ENCODE measurements around the gene LETM1.

LETM1 gene

GRCh38 chr4:1834047-1834775, 21.7 kb downstream of the LETM1 start:
- peak overlapping the region; percentile 5 to 73 (median 48); a peak in 19 of 22 replicates for H3K9ac ChIP-seq
- no peaks in the 10 kb centered on the region for H3K27me3 ChIP-seq
- H3K36me3 ChIP-seq, result peaks cover 48 to 80% (median 63%) of the 10 kb centered on the region in 11 experiments
- peak overlapping the region in 10 of 11 experiments; percentile 8 to 79 (median 71); a peak in 18 of 22 replicates for H3K27ac ChIP-seq
- H3K4me3 ChIP-seq, result peak overlapping the region in 4 of 10 experiments; percentile 16 to 39 (median 32); a peak in 8 of 20 replicates
- peaks cover 52 to 85% (median 75%) of the 10 kb centered on the region in 10 experiments for H3K4me1 ChIP-seq
- peak overlapping the region; percentile 73 to 98 (median 91) for H3K4me2 ChIP-seq
- peaks cover 31 to 100% (median 83%) of the 10 kb centered on the region in 11 experiments; a peak in 21 of 22 replicates for H4K20me1 ChIP-seq
- TF ChIP-seq Cebpa-rat (IDR thresholded peaks at IDR 0.05), result no peak
- no peaks in the 10 kb centered on the region for H3K9me3 ChIP-seq (replicated peaks in 1 of 11)

DNA sequence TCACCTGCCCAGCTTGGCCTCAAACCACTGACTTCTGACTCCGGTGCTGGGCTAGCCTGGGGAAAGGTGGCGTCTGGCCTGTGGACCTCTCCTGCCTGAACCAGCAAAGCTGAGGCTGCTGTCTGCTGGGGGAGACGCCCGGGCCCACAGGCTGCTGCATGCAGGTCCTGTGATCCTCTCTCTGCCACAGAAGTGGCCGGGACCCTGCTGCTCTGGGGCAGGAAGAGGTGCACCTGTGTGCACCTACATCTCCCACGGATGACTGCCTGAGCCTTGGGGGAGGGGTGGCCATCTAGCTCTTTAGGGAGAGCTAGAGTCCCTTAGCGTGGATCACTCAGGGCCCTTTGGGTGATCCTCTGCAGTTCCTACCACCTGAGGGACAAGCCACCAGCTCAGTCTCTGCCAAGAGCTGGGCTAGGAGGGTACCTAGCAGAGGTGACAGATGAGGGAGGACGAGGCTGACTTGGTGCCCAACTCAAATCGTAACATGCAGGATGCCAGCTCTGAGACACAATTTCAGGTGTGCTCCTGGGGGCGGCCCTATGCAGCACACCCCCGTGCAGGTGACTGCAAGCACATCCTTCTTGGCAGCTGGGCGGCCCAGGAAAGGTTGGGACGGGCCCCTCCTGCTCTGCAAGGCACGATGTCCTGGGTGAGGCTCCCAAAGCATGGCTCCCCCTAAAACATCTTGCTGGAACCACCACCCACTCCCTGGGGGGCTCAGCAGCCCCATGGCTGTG, 22.5 kb downstream of the LETM1 start:
- H3K9me3 ChIP-seq (replicated peaks in 1 of 11), result no peaks in the 10 kb centered on the region
- peak overlapping the region in 8 of 10 experiments; percentile 7 to 43 (median 27); a peak in 11 of 20 replicates for H3K4me3 ChIP-seq
- peaks cover 41 to 73% (median 55%) of the 10 kb centered on the region in 11 experiments for H3K36me3 ChIP-seq
- peak overlapping the region; percentile 73 to 98 (median 91) for H3K4me2 ChIP-seq
- no peaks in the 10 kb centered on the region for H3K27me3 ChIP-seq
- H3K4me1 ChIP-seq, result peaks cover 52 to 78% (median 69%) of the 10 kb centered on the region in 10 experiments
- H3K27ac ChIP-seq, result peak overlapping the region in 10 of 11 experiments; percentile 8 to 79 (median 71); a peak in 18 of 22 replicates
- H3K9ac ChIP-seq, result peak overlapping the region; percentile 5 to 73 (median 48); a peak in 19 of 22 replicates
- TF ChIP-seq Cebpa-rat (IDR thresholded peaks at IDR 0.05), result no peak
- H4K20me1 ChIP-seq, result peaks cover 29 to 93% (median 77%) of the 10 kb centered on the region in 11 experiments; a peak in 21 of 22 replicates

DNA sequence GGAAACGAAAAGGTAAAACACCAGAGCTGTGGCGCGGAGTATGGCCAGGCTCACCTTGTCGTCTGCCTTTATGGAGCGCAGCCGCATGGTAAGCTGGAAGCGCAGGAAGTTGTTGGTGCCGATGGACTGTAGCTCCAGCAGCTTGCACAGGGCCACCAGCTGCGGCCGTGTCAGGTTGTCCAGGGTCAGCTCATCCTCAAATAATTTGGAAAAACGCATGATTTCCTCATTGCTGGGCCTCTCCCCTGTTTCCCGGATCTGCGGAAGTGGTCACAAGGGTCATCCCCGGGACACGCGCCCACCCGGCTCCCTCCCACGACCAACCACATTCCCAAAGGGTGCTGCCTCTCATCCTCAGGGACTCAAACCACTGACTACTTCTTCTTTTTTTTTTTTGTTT, 23.3 kb downstream of the LETM1 start:
- TF ChIP-seq Cebpa-rat (IDR thresholded peaks at IDR 0.05), result no peak; a peak in 1 of 22 replicates
- Histone ChIP-seq H3K27ac (peak overlapping the region in 9 of 11 experiments; percentile 41 to 79 (median 75); a peak in 18 of 22 replicates), H3K36me3 (peaks cover 33 to 66% (median 47%) of the 10 kb centered on the region in 11 experiments), H3K27me3 (no peaks in the 10 kb centered on the region), H4K20me1 (peaks cover 29 to 85% (median 74%) of the 10 kb centered on the region in 11 experiments; a peak in 21 of 22 replicates), H3K9me3 (replicated peaks in 1 of 11) (no peaks in the 10 kb centered on the region), H3K4me1 (peaks cover 52 to 73% (median 68%) of the 10 kb centered on the region in 10 experiments), H3K4me2 (peak overlapping the region; percentile 73 to 98 (median 91)), H3K4me3 (peak overlapping the region in 4 of 10 experiments; percentile 13 to 43 (median 35); a peak in 7 of 20 replicates), H3K9ac (peak overlapping the region in 8 of 11 experiments; percentile 4 to 63 (median 34); a peak in 12 of 22 replicates)

GRCh38 chr4:1831331-1831730, 24.6 kb downstream of the LETM1 start:
- peak overlapping the region in 3 of 10 experiments; percentile 4 to 27 (median 25); a peak in 3 of 20 replicates for H3K4me3 ChIP-seq
- peak overlapping the region; percentile 73 to 98 (median 91) for H3K4me2 ChIP-seq
- H3K36me3 ChIP-seq, result peaks cover 30 to 59% (median 41%) of the 10 kb centered on the region in 11 experiments
- peaks cover 29 to 79% (median 64%) of the 10 kb centered on the region in 11 experiments; a peak in 21 of 22 replicates for H4K20me1 ChIP-seq
- H3K27ac ChIP-seq, result peak overlapping the region in 9 of 11 experiments; percentile 29 to 79 (median 67); a peak in 17 of 22 replicates
- no peak for TF ChIP-seq Cebpa-rat (IDR thresholded peaks at IDR 0.05)
- H3K4me1 ChIP-seq, result peaks cover 52 to 71% (median 68%) of the 10 kb centered on the region in 10 experiments
- no peaks in the 10 kb centered on the region for H3K9me3 ChIP-seq (replicated peaks in 1 of 11)
- H3K9ac ChIP-seq, result peak overlapping the region in 7 of 11 experiments; percentile 4 to 63 (median 50); a peak in 9 of 22 replicates
- no peaks in the 10 kb centered on the region for H3K27me3 ChIP-seq

DNA sequence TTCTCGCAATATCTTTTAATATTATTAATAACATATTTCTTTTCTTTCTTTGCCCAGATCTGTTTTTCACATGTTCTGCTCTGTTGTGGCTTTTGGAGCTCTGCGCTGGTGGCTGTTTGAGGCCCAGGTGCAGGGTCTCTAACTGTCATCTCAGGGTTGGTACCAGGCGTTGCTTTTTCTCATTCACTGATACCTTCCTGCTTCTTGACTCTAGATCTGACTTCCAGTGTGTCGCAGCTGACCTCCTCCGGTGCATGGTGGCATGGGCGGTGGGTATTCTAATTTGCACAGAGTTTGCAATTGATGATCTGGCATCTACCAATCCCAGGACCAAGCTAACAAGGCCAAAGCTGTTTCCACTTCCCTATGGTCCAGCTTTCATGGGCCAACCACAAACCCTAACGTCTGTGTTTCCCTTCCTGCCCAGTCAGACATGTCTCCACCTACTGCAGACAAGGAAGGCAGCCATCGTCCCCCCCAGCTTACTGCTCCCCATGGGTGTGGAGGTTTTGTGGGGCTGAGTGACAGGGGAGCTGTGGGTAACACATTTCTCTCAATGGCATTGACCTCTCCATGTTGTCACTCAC, 25.2 kb downstream of the LETM1 start:
- Histone ChIP-seq H3K27me3 (no peaks in the 10 kb centered on the region), H3K27ac (peak overlapping the region in 9 of 11 experiments; percentile 29 to 79 (median 67); a peak in 18 of 22 replicates), H3K4me1 (peaks cover 52 to 66% (median 65%) of the 10 kb centered on the region in 10 experiments), H4K20me1 (peaks cover 29 to 79% (median 64%) of the 10 kb centered on the region in 11 experiments; a peak in 21 of 22 replicates), H3K9me3 (replicated peaks in 1 of 11) (no peaks in the 10 kb centered on the region), H3K36me3 (peaks cover 30 to 59% (median 41%) of the 10 kb centered on the region in 11 experiments), H3K4me3 (peak overlapping the region in 3 of 10 experiments; percentile 13 to 27 (median 25); a peak in 2 of 20 replicates), H3K9ac (peak overlapping the region in 8 of 11 experiments; percentile 10 to 63 (median 50); a peak in 12 of 22 replicates), H3K4me2 (peak overlapping the region; percentile 73 to 98 (median 91))
- TF ChIP-seq Cebpa-rat (IDR thresholded peaks at IDR 0.05), result no peak

DNA sequence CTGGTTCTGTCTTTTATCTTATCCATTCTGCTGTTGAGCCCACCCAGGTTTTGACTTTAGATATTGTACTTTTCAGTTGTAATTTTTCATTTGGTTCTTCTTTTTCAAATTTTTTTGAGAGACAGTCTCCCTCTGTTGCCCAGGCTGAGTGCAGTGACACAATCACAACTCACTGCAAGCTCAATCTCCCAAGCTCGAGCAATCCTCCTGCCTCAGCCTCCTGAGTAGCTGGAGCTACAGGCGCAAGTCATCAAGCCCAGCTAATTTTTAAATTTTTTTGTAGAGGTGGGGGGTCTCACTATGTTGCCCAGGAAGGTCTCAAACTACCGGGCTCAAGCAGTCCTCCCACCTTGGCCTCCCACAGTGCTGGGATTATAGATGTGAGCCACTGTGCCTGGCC, 25.7 kb downstream of the LETM1 start:
- Histone ChIP-seq H3K27ac (peak overlapping the region in 9 of 11 experiments; percentile 11 to 79 (median 66); a peak in 14 of 22 replicates), H3K4me1 (peaks cover 52 to 60% (median 60%) of the 10 kb centered on the region in 10 experiments)
- TF ChIP-seq Cebpa-rat (IDR thresholded peaks at IDR 0.05), result no peak

DNA sequence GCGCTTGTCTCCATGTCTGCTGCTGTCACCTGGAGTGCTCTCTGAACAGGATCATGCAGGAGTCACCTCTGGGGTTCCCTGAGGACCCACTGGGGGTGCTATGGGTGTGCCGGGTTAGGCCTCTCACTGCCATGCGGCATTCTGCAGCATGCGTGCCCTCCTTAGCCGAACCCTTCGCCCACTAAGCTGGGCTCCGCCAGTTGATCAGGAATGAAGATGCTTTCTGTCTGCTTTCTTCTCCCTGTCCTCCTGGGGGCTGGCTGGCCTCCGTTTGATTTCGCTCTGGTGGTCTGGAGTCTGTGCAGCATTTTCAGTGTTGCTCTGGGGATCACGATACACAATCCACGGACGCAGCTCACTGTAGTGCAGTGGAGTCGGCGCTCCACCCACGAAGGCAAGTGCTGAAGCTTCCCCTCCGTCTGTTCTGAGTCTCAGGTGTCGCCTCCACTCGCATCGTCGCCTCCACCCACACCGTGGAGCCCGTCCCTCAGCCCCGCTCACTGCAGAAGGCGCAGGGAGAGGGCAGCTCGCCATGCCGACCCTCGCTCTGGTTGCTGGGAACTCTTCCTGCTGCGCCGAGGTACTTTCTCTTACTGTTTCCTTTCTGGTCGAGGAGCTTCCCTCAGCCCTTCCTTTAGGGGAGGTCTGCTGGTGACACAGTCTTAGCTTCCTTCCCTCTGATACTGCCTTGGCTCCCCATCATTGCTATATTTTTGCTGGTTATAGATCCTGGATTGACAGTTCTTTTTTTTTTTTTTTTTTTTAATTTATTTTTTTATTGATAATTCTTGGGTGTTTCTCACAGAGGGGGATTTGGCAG, 29.2 kb downstream of the LETM1 start:
- no peak overlapping the region for H3K27ac ChIP-seq
- peaks cover 54 to 74% (median 62%) of the 10 kb centered on the region in 11 experiments for H3K36me3 ChIP-seq
- H3K27me3 ChIP-seq, result no peaks in the 10 kb centered on the region
- H3K4me3 ChIP-seq, result no peak overlapping the region
- peaks cover 0 to 70% (median 41%) of the 10 kb centered on the region in 11 experiments; a peak in 20 of 22 replicates for H4K20me1 ChIP-seq
- H3K4me1 ChIP-seq, result peaks cover 20 to 26% (median 25%) of the 10 kb centered on the region in 10 experiments
- no peak for TF ChIP-seq Cebpa-rat (IDR thresholded peaks at IDR 0.05)
- H3K9ac ChIP-seq, result no peak overlapping the region
- no peak overlapping the region for H3K4me2 ChIP-seq
- H3K9me3 ChIP-seq (replicated peaks in 1 of 11), result no peaks in the 10 kb centered on the region

More for the DNA sequence above, 25.7 kb downstream of the LETM1 start:
- no peaks in the 10 kb centered on the region for H3K27me3 ChIP-seq
- H4K20me1 ChIP-seq, result peaks cover 25 to 79% (median 64%) of the 10 kb centered on the region in 11 experiments; a peak in 21 of 22 replicates
- H3K4me3 ChIP-seq, result peak overlapping the region in 1 of 10 experiments; percentile 13; a peak in 1 of 20 replicates
- H3K9me3 ChIP-seq (replicated peaks in 1 of 11), result no peaks in the 10 kb centered on the region
- peak overlapping the region; percentile 73 to 98 (median 91) for H3K4me2 ChIP-seq
- peaks cover 30 to 59% (median 41%) of the 10 kb centered on the region in 11 experiments for H3K36me3 ChIP-seq
- peak overlapping the region in 7 of 11 experiments; percentile 10 to 63 (median 50); a peak in 12 of 22 replicates for H3K9ac ChIP-seq
